Measurements from ENCODE around the gene PFDN1. TPM values are rescaled to one million over a fixed set of nuclear protein-coding genes. Genes with fewer than 3 reads are reported as not detected.

The PFDN1 gene
- total and polyA plus RNA-seq, 8 donors, result 45.7 to 98.9 (median 87.3) TPM

DNA sequence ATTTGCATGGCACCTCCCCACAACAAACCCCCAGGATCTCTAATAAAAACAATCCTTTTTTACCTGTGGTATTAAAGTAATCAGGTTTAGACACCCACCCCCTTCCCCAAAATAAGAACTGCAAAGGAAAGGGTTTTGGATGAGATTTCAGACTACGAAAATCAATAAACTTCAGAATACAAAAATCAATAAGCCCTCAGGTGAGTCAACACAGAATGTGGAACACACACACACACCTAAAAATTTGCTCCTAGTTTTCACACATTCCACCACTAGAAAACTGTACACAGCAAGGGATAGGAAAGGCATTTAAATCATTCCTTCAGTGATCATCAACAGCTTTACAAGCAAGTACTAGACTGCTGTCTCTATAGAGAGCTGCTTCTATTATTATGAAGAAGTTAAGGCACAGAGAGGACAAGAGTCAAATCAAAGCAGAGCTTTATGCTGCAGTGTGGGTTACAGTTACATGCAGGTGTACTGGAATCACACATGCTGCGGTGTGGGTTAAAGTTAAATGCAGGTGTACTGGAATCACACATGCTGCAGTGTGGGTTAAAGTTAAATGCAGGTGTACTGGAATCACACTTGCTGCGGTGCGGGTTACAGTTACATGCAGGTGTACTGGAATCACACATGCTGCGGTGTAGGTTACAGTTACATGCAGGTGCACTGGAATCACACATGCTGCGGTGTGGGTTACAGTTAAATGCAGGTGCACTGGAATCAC, 36.3 kb downstream of the PFDN1 start:
- peaks cover 8 to 24% of the 10 kb centered on the region in 2 donors for H3K4me1 ChIP-seq
- no peak overlapping the region for H3K27ac ChIP-seq
- no peak overlapping the region for H3K4me3 ChIP-seq
- H3K9me3 ChIP-seq, result no peaks in the 10 kb centered on the region
- H3K36me3 ChIP-seq, result no peaks in the 10 kb centered on the region
- no peaks in the 10 kb centered on the region for H3K27me3 ChIP-seq
- no peak for DNase-seq
- TF ChIP-seq, protein P1, sequence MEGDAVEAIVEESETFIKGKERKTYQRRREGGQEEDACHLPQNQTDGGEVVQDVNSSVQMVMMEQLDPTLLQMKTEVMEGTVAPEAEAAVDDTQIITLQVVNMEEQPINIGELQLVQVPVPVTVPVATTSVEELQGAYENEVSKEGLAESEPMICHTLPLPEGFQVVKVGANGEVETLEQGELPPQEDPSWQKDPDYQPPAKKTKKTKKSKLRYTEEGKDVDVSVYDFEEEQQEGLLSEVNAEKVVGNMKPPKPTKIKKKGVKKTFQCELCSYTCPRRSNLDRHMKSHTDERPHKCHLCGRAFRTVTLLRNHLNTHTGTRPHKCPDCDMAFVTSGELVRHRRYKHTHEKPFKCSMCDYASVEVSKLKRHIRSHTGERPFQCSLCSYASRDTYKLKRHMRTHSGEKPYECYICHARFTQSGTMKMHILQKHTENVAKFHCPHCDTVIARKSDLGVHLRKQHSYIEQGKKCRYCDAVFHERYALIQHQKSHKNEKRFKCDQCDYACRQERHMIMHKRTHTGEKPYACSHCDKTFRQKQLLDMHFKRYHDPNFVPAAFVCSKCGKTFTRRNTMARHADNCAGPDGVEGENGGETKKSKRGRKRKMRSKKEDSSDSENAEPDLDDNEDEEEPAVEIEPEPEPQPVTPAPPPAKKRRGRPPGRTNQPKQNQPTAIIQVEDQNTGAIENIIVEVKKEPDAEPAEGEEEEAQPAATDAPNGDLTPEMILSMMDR (IDR thresholded peaks at IDR 0.05), result no peak
- ATAC-seq, result no peak
- intact Hi-C loops (cut with DNase I), result no loop called here

DNA sequence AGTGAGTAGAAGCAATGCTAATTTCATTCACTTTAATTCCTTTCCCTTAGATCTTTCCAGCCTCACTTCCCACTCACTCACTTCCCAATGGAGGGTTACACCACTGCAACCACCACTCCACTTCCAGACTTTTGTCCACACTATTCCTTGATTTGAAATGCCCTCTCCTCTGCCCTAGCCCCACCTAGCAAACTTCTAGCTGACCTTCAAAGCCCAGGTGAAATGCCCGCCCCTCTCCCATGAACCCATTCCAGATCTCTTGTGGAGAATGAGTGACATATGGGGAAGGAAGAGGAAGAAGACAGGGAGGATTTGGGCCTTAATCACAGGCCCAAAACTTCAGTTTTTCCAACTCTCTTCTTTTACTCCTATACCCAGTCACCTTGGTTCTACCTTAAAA, 37.1 kb downstream of the PFDN1 start:
- no peaks in the 10 kb centered on the region for H3K27me3 ChIP-seq
- H3K9me3 ChIP-seq, result no peaks in the 10 kb centered on the region
- H3K4me3 ChIP-seq, result no peak overlapping the region
- H3K27ac ChIP-seq, result no peak overlapping the region
- TF ChIP-seq, protein P1 (IDR thresholded peaks at IDR 0.05), result no peak
- no peaks in the 10 kb centered on the region for H3K36me3 ChIP-seq
- H3K4me1 ChIP-seq, result peaks cover 9 to 32% of the 10 kb centered on the region in 2 donors
- intact Hi-C loops (cut with DNase I), result no loop called here
- no peak for DNase-seq
- ATAC-seq, result no peak

DNA sequence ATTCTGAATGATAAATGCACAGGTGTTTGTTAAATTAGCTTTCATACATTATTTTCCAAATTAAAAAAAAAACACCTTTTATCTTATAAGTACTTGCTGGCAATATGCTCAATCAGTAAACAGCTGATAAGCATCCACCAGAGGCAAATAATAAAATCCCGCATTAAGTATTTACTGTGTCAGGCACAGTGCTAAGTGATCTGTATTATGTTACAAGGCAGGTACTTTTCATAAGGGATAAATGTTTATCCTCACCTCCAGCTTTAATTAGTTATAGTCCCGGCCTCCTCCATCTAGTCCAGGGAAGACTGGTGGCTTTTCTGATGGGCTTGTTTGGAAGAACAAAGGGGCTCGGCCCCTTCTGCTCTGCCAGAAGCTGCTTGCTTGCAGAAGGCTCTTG, 40.1 kb downstream of the PFDN1 start:
- intact Hi-C loops (cut with DNase I), result no loop called here
- H3K36me3 ChIP-seq, result peaks cover 0 to 6% of the 10 kb centered on the region in 2 donors
- H3K4me3 ChIP-seq, result no peak overlapping the region
- no peak for DNase-seq
- no peaks in the 10 kb centered on the region for H3K9me3 ChIP-seq
- TF ChIP-seq, protein P1 (IDR thresholded peaks at IDR 0.05), result no peak
- peaks cover 9 to 42% of the 10 kb centered on the region in 2 donors for H3K4me1 ChIP-seq
- no peak overlapping the region for H3K27ac ChIP-seq
- no peak for ATAC-seq
- no peaks in the 10 kb centered on the region for H3K27me3 ChIP-seq

DNA sequence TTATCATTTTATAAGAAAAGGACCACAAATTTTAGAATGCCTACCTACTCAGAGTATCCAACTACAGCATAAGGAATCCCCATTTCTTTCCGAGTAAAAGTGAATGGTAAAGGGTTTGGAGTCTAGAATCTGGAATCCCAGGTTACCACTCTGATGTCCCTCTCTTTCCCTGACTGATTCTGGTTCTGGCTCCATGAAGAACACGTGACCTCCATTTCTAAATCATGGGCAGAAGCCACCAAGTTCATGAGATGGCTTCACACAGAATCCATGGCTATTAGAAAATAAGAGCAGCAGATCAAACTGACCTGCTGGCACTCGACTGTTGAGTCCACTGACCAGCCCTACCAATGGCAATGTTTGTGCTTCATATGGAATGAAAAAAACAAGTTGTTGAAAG, 40.7 kb downstream of the PFDN1 start:
- peaks cover 9 to 39% of the 10 kb centered on the region in 2 donors for H3K4me1 ChIP-seq
- H3K36me3 ChIP-seq, result peaks cover 0 to 11% of the 10 kb centered on the region in 2 donors
- no peaks in the 10 kb centered on the region for H3K27me3 ChIP-seq
- intact Hi-C loops (cut with DNase I), result no loop called here
- ATAC-seq (no peak), DNase-seq (no peak)
- TF ChIP-seq, protein P1 (IDR thresholded peaks at IDR 0.05), result no peak
- H3K4me3 ChIP-seq, result no peak overlapping the region
- H3K27ac ChIP-seq, result peak overlapping the region; percentile 70 to 74
- no peaks in the 10 kb centered on the region for H3K9me3 ChIP-seq

DNA sequence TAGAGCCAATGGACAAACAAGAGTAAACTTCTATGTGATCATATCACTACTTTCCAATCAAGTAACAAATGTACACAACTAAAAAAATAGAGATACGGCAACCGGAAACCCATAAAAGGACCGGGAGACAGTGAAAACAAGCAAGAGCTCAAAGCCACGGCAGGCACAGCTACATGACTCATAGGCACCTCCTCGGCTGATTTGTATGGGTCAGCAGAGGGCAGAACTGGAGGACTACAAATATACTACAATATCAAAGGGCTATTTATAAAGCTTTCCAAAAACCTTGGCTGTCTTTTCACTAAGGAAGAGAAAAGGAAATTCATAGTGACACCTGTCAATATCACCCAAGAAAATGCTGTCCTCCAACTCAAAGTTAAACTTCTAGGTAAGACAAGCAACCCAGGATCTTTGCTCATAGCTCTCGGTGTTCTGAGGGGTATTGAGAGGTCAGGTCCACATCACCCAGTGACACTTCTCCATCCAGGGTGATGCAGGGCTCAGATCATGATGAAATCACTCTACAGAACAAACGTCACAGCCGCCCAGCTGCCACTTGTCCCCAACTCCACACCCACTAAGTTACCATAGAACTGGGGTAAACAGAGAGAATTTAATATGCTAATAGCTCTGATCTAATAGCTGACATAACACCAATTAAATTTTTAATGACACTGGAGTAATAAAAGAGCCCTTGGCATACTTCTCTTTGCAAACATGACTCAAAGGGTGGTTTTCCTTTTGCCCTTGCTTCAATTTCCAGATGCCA, 41.3 kb downstream of the PFDN1 start:
- Histone ChIP-seq H3K27ac (peak overlapping the region; percentile 70 to 74), H3K4me3 (no peak overlapping the region), H3K36me3 (peaks cover 0 to 11% of the 10 kb centered on the region in 2 donors), H3K9me3 (no peaks in the 10 kb centered on the region), H3K4me1 (peaks cover 9 to 32% of the 10 kb centered on the region in 2 donors), H3K27me3 (no peaks in the 10 kb centered on the region)
- TF ChIP-seq, protein P1 (IDR thresholded peaks at IDR 0.05), result no peak
- ATAC-seq, result peak; percentile 95
- DNase-seq, result peak in 2 of 4 donors; percentile 32 to 83
- intact Hi-C loops (cut with DNase I), result no loop called here

Measured in left lung (tissue), 10 donors.